ENCODE data around the gene MCAT.

MCAT gene, protein sequence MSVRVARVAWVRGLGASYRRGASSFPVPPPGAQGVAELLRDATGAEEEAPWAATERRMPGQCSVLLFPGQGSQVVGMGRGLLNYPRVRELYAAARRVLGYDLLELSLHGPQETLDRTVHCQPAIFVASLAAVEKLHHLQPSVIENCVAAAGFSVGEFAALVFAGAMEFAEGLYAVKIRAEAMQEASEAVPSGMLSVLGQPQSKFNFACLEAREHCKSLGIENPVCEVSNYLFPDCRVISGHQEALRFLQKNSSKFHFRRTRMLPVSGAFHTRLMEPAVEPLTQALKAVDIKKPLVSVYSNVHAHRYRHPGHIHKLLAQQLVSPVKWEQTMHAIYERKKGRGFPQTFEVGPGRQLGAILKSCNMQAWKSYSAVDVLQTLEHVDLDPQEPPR

DNA sequence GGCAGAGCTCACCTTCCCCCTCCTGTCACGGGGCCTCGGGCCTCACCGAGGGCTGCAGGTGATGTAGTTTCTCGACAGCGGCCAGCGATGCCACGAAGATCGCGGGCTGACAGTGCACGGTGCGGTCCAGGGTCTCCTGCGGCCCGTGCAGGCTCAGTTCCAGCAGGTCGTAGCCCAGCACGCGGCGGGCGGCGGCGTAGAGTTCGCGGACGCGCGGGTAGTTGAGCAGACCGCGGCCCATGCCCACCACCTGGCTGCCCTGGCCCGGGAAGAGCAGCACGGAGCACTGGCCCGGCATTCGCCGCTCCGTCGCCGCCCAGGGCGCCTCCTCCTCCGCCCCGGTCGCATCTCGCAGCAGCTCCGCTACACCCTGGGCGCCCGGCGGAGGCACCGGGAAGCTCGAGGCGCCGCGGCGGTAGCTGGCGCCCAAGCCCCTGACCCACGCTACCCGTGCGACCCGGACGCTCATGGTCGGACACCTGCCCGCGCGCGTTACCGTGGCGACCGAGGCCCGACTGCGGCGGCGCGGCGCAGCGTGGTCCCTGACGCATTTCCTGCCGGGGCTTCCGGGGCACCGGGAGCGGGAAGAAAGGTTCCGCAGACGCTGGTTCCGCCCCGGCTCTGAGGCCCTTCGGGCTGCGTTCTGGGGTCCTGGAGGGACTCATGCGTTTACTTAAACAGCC is at the start of gene MCAT:
Gene MCAT, minus strand, starts transcription at position 519 of the 683 bp plus-strand sequence. Its CDS starts 50 bp downstream, at position 469.
- H3K36me3 ChIP-seq (ENCODE audit: control insufficient read depth, insufficient read depth, low read length) = peaks cover 4% of the 10 kb centered on the region
- TF ChIP-seq, protein P1, sequence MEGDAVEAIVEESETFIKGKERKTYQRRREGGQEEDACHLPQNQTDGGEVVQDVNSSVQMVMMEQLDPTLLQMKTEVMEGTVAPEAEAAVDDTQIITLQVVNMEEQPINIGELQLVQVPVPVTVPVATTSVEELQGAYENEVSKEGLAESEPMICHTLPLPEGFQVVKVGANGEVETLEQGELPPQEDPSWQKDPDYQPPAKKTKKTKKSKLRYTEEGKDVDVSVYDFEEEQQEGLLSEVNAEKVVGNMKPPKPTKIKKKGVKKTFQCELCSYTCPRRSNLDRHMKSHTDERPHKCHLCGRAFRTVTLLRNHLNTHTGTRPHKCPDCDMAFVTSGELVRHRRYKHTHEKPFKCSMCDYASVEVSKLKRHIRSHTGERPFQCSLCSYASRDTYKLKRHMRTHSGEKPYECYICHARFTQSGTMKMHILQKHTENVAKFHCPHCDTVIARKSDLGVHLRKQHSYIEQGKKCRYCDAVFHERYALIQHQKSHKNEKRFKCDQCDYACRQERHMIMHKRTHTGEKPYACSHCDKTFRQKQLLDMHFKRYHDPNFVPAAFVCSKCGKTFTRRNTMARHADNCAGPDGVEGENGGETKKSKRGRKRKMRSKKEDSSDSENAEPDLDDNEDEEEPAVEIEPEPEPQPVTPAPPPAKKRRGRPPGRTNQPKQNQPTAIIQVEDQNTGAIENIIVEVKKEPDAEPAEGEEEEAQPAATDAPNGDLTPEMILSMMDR (IDR thresholded peaks at IDR 0.05; ENCODE audit: insufficient read depth, low read length, poor library complexity, severe bottlenecking) = no peak
- no peaks in the 10 kb centered on the region for H3K27me3 ChIP-seq (replicated peaks; ENCODE audit: control insufficient read depth, insufficient read depth, low read length)
- H3K4me3 ChIP-seq (replicated peaks; ENCODE audit: low read depth, low read length) = peak within 1 kb of the TSS; percentile 95
- peak; percentile 90 for DNase-seq (ENCODE audit: extremely low read depth, insufficient read length)

DNA sequence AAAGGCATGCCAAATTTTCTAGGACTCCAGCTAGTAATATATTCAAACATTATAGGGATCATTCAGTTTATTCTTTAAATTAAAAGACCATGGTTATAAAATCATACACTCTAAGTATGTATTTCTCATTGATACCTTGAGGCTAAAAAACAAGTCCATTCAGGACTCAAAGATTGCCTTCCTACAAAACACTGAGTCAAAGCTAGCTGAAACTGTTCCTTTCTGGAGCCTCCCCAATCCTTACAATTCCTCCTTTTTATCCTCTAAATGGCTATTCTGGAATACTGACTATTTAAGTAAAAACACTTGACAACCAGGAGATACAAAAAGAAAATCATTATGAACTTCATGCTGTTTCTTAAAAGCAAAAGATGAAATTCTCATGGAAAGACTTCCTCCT is 48.6 kb upstream of the MCAT start:
- TF ChIP-seq, protein P1 (IDR thresholded peaks at IDR 0.05; ENCODE audit: insufficient read depth, low read length, poor library complexity, severe bottlenecking) = no peak
- Histone ChIP-seq H3K4me3 (replicated peaks; ENCODE audit: low read depth, low read length) (no peak overlapping the region), H3K27me3 (replicated peaks; ENCODE audit: control insufficient read depth, insufficient read depth, low read length) (no peaks in the 10 kb centered on the region), H3K36me3 (ENCODE audit: control insufficient read depth, insufficient read depth, low read length) (no peaks in the 10 kb centered on the region)
- DNase-seq (ENCODE audit: extremely low read depth, insufficient read length) = no peak

DNA sequence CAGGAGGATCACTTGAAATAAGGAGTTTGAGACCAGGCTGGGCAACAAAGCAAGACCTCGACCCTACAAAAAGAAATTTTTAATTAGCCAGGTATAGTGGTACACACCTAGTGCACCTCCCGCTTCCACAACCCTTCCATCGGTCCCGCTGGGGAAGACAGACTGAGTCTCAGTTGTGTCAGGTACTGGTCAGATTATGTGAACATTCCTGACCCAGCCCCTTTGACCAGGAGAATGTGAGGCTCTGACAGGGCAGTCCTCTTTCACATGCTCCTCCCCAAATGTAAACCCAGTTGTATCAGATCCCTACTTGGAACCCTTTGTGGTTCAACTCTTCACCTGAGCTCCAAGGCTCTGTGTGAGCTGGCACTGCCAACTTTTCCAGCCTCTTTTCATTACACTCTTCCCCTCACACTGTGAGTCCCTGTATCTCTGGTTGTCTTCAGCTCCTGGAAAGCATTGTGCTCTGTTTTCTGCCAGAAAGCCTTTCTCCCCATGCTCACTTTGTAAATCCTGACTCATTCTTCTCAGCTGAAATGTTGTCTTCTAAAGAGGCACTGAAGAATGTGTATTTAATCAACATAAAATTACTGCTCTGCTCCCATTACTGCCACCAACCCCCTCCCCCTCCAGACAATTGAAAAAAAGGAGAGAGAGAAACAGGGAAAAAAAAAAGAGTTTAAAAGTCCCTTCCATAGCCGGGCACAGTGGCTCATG is 45.8 kb upstream of the MCAT start:
- H3K4me3 ChIP-seq (replicated peaks; ENCODE audit: low read depth, low read length) = no peak overlapping the region
- DNase-seq (ENCODE audit: extremely low read depth, insufficient read length) = no peak
- H3K27me3 ChIP-seq (replicated peaks; ENCODE audit: control insufficient read depth, insufficient read depth, low read length) = no peaks in the 10 kb centered on the region
- TF ChIP-seq, protein P1 (IDR thresholded peaks at IDR 0.05; ENCODE audit: insufficient read depth, low read length, poor library complexity, severe bottlenecking) = no peak
- no peaks in the 10 kb centered on the region for H3K36me3 ChIP-seq (ENCODE audit: control insufficient read depth, insufficient read depth, low read length)

DNA sequence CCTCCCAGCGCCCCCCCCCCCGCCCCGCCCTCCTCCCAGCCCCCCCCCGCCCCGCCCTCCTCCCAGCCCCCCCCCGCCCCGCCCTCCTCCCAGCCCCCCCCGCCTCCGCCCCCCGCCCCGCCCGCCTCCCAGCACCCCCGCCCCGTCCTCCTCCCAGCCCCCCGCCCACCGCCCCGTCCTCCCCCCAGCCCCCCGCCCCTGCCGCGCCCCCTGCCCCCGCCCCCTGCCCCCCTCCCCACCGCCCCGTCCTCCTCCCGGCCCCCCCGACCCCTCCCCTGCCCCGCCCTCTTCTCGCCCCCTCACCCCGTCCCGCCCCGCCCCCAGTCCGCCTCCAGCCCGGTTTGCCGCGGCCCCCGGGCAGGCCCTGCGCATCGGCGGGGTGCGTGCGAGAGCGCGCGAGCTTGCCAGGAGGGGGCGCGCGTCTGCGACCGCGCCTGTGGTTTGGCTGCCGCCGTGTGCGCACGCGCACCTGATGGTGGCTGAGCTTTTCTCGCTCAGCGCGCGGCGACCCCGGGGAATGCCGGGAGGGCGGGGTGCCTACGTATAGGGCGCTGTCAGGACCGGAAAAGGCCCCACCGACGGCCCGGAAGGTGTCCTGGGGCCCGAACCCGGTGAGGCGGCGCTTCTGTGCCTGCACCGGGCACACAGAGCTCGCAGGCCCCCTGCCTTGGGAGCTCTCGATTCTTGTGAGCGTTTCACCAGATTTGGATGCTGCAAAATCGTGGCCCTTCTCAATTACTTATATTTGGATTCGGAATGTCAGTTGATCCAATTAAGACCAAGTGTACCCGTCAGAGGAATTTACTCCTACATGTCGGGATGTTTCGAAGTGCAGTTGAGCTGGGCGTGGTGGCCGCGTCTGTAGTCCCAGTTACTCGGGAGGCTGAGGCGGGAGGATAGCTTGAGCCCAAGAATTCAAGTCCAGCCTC is 44.2 kb upstream of the MCAT start:
- TF ChIP-seq, protein P1 (IDR thresholded peaks at IDR 0.05; ENCODE audit: insufficient read depth, low read length, poor library complexity, severe bottlenecking) = peak; percentile 20
- peak; percentile 99 for DNase-seq (ENCODE audit: extremely low read depth, insufficient read length)
- Histone ChIP-seq H3K4me3 (replicated peaks; ENCODE audit: low read depth, low read length) (peak overlapping the region; percentile 67), H3K36me3 (ENCODE audit: control insufficient read depth, insufficient read depth, low read length) (peaks cover 3% of the 10 kb centered on the region; the same call in 1 of the 2 replicates), H3K27me3 (replicated peaks; ENCODE audit: control insufficient read depth, insufficient read depth, low read length) (no peaks in the 10 kb centered on the region)

Data from GM06990 (cell line).